Measurements from ENCODE around the gene SPSB1.
A peak's percentile ranks its signal among the peaks of the same experiment; 100 is the strongest.

Gene SPSB1

GRCh38 chr1:9281071-9281827 is 11.4 kb upstream of the SPSB1 start:
- Mint-ChIP-seq H3K4me1 (ENCODE audit: low read depth) (peaks cover 47% of the 10 kb centered on the region), H3K27ac (peak overlapping the region; percentile 50), H3K4me3 (no peak overlapping the region)

GRCh38 chr1:9281908-9282695 is 10.6 kb upstream of the SPSB1 start:
- no peaks in the 10 kb centered on the region for H3K27me3 Mint-ChIP-seq
- H3K4me1 Mint-ChIP-seq (ENCODE audit: low read depth) = peaks cover 47% of the 10 kb centered on the region
- H3K36me3 Mint-ChIP-seq = no peaks in the 10 kb centered on the region
- H3K9me3 Mint-ChIP-seq (ENCODE audit: low read depth) = no peaks in the 10 kb centered on the region
- no peak overlapping the region for H3K4me3 Mint-ChIP-seq
- no peak overlapping the region for H3K27ac Mint-ChIP-seq

More at GRCh38 chr1:9281071-9281827, 11.4 kb upstream of the SPSB1 start:
- Mint-ChIP-seq H3K36me3 (no peaks in the 10 kb centered on the region), H3K9me3 (ENCODE audit: low read depth) (no peaks in the 10 kb centered on the region), H3K27me3 (no peaks in the 10 kb centered on the region)

GRCh38 chr1:9282696-9282955 is 10.1 kb upstream of the SPSB1 start:
- Mint-ChIP-seq H3K4me1 (ENCODE audit: low read depth) (peaks cover 47% of the 10 kb centered on the region), H3K27me3 (no peaks in the 10 kb centered on the region), H3K36me3 (no peaks in the 10 kb centered on the region), H3K9me3 (ENCODE audit: low read depth) (no peaks in the 10 kb centered on the region), H3K27ac (no peak overlapping the region), H3K4me3 (no peak overlapping the region)

- Mint-ChIP-seq H3K4me3 (no peak overlapping the region), H3K27me3 (no peaks in the 10 kb centered on the region), H3K27ac (no peak overlapping the region), H3K36me3 (peaks cover 3% of the 10 kb centered on the region), H3K9me3 (ENCODE audit: low read depth) (peaks cover 3% of the 10 kb centered on the region), H3K4me1 (ENCODE audit: low read depth) (peaks cover 45% of the 10 kb centered on the region)
Observed at GRCh38 chr1:9284061-9284460, 8.6 kb upstream of the SPSB1 start.

- Mint-ChIP-seq H3K27ac (no peak overlapping the region), H3K4me1 (ENCODE audit: low read depth) (peaks cover 34% of the 10 kb centered on the region), H3K4me3 (no peak overlapping the region), H3K9me3 (ENCODE audit: low read depth) (peaks cover 4% of the 10 kb centered on the region), H3K36me3 (peaks cover 3% of the 10 kb centered on the region), H3K27me3 (no peaks in the 10 kb centered on the region)
Observed at GRCh38 chr1:9286556-9286955, 6.1 kb upstream of the SPSB1 start.

- peaks cover 3% of the 10 kb centered on the region for H3K36me3 Mint-ChIP-seq
- H3K4me3 Mint-ChIP-seq = no peak overlapping the region
- no peaks in the 10 kb centered on the region for H3K27me3 Mint-ChIP-seq
- H3K9me3 Mint-ChIP-seq (ENCODE audit: low read depth) = peaks cover 4% of the 10 kb centered on the region
- H3K4me1 Mint-ChIP-seq (ENCODE audit: low read depth) = peaks cover 19% of the 10 kb centered on the region
- no peak overlapping the region for H3K27ac Mint-ChIP-seq
Observed at GRCh38 chr1:9289090-9289534, 3.6 kb upstream of the SPSB1 start.

GRCh38 chr1:9289711-9290485 is 2.8 kb upstream of the SPSB1 start:
- Mint-ChIP-seq H3K4me1 (ENCODE audit: low read depth) (peaks cover 12% of the 10 kb centered on the region), H3K9me3 (ENCODE audit: low read depth) (peaks cover 4% of the 10 kb centered on the region), H3K36me3 (peaks cover 3% of the 10 kb centered on the region), H3K4me3 (no peak overlapping the region), H3K27ac (no peak overlapping the region), H3K27me3 (no peaks in the 10 kb centered on the region)

- H3K36me3 Mint-ChIP-seq = peaks cover 3% of the 10 kb centered on the region
- H3K4me1 Mint-ChIP-seq (ENCODE audit: low read depth) = peaks cover 14% of the 10 kb centered on the region
- no peaks in the 10 kb centered on the region for H3K27me3 Mint-ChIP-seq
- H3K27ac Mint-ChIP-seq = peak overlapping the region; percentile 34
- peak overlapping the region; percentile 70 for H3K4me3 Mint-ChIP-seq
- H3K9me3 Mint-ChIP-seq (ENCODE audit: low read depth) = peaks cover 4% of the 10 kb centered on the region
Observed at GRCh38 chr1:9291914-9292360, 757 bp upstream of the SPSB1 start.

GRCh38 chr1:9293241-9293532 is 493 bp downstream of the SPSB1 start:
- Mint-ChIP-seq H3K36me3 (peaks cover 3% of the 10 kb centered on the region), H3K4me1 (ENCODE audit: low read depth) (peaks cover 14% of the 10 kb centered on the region), H3K4me3 (no peak overlapping the region), H3K27ac (no peak overlapping the region), H3K9me3 (ENCODE audit: low read depth) (peaks cover 4% of the 10 kb centered on the region), H3K27me3 (no peaks in the 10 kb centered on the region)

- H3K9me3 Mint-ChIP-seq (ENCODE audit: low read depth) = peaks cover 4% of the 10 kb centered on the region
- no peak overlapping the region for H3K4me3 Mint-ChIP-seq
- H3K36me3 Mint-ChIP-seq = peaks cover 3% of the 10 kb centered on the region
- no peaks in the 10 kb centered on the region for H3K27me3 Mint-ChIP-seq
- H3K27ac Mint-ChIP-seq = no peak overlapping the region
- H3K4me1 Mint-ChIP-seq (ENCODE audit: low read depth) = peaks cover 14% of the 10 kb centered on the region
Observed at GRCh38 chr1:9293533-9294404, 1.1 kb downstream of the SPSB1 start.

GRCh38 chr1:9294405-9294773 is 1.7 kb downstream of the SPSB1 start:
- Mint-ChIP-seq H3K4me1 (ENCODE audit: low read depth) (peaks cover 11% of the 10 kb centered on the region), H3K9me3 (ENCODE audit: low read depth) (no peaks in the 10 kb centered on the region), H3K27me3 (no peaks in the 10 kb centered on the region), H3K36me3 (no peaks in the 10 kb centered on the region), H3K27ac (no peak overlapping the region), H3K4me3 (no peak overlapping the region)

GRCh38 chr1:9294910-9295636 is 2.4 kb downstream of the SPSB1 start:
- Mint-ChIP-seq H3K9me3 (ENCODE audit: low read depth) (no peaks in the 10 kb centered on the region), H3K36me3 (no peaks in the 10 kb centered on the region), H3K27me3 (no peaks in the 10 kb centered on the region), H3K4me3 (no peak overlapping the region), H3K27ac (no peak overlapping the region), H3K4me1 (ENCODE audit: low read depth) (peaks cover 6% of the 10 kb centered on the region)

GRCh38 chr1:9295884-9296283 is 3.2 kb downstream of the SPSB1 start:
- Mint-ChIP-seq H3K4me3 (no peak overlapping the region), H3K4me1 (ENCODE audit: low read depth) (peaks cover 5% of the 10 kb centered on the region), H3K27me3 (no peaks in the 10 kb centered on the region), H3K9me3 (ENCODE audit: low read depth) (no peaks in the 10 kb centered on the region), H3K27ac (no peak overlapping the region), H3K36me3 (no peaks in the 10 kb centered on the region)

- H3K4me3 Mint-ChIP-seq = no peak overlapping the region
- H3K27ac Mint-ChIP-seq = no peak overlapping the region
- H3K36me3 Mint-ChIP-seq = no peaks in the 10 kb centered on the region
- no peaks in the 10 kb centered on the region for H3K27me3 Mint-ChIP-seq
- no peaks in the 10 kb centered on the region for H3K9me3 Mint-ChIP-seq (ENCODE audit: low read depth)
- peaks cover 5% of the 10 kb centered on the region for H3K4me1 Mint-ChIP-seq (ENCODE audit: low read depth)
Observed at GRCh38 chr1:9296850-9297249, 4.2 kb downstream of the SPSB1 start.
